Fibroblast of skin of scalp (primary cell): Measurements from ENCODE around the gene TRPV4.

Experiments
- DNase-seq: peaks from one replicate; pipeline ENCODE4 v3.0.0-alpha.2; 2013

TRPV4 gene

GRCh38 chr12:109739747-109740693 is 93.2 kb downstream of the TRPV4 start:
- no peak for DNase-seq

DNA sequence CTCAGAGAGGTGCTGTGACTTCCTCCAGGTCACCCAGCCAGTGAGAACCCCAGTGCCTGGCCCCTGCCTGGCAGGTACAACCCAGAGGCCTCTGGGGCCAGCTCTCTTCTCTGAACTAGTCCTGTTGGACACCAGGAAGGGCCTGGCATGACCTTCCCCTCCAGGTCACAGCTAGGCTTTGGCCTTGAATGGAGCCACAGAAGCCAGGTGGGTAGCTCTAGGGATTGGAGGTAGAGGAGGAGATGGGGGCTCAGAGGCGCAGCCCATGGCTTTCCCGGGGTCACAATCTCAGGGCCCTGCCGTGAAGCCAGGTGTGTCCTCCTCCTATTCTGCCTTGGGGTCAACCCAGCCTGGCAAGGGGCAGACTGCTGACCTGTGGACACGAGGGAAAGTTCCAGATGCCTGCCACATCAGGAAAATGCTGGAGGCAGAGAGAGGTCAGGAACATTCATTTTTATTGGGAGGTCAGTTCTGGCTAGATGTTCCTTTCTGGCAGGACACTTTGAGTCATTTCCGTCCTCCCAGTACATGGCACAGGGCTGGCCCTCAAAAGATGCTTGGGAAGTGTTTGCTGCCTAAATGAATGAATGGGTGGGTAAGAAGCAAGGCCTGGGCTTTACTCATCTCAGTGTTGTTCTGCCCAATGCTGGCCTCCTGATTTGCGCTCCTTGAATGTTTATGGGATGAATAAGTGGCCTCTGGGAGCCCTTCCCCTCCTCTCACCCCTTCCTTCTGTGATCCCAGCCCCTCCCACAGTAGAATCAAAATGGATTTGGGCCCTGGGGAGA is 94.1 kb downstream of the TRPV4 start:
- DNase-seq = no peak

GRCh38 chr12:109738209-109738608 is 95.0 kb downstream of the TRPV4 start:
- DNase-seq = no peak

GRCh38 chr12:109737631-109738030 is 95.6 kb downstream of the TRPV4 start:
- DNase-seq = no peak

GRCh38 chr12:109737126-109737525 is 96.1 kb downstream of the TRPV4 start:
- no peak for DNase-seq

DNA sequence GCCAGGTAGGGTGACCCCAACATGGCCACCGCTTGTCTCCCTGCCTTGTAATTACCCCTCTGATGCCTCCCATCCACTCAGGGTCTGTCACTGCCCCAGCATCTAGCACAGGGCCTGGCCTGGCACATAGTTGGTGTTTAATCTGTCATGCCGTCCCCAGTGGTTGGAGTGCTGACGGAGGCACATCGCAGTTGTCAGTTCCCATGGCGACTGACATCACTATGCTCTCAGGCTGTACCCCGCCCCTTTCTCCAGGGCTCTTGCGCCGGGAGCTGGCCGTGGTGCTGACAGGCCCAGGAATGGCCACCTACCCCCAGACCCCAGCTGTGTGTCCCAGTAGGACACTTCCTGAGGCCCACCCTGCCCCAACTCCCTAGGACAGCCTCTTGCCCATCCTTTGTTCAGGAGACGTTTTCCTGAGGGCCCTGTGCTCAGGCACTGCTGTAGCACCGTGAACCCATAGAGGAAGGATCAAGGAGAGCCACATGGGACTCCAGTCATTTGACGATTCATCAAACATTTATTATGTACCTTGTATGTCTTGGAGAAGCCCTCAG is 96.6 kb downstream of the TRPV4 start:
- peak; percentile 56 for DNase-seq

DNA sequence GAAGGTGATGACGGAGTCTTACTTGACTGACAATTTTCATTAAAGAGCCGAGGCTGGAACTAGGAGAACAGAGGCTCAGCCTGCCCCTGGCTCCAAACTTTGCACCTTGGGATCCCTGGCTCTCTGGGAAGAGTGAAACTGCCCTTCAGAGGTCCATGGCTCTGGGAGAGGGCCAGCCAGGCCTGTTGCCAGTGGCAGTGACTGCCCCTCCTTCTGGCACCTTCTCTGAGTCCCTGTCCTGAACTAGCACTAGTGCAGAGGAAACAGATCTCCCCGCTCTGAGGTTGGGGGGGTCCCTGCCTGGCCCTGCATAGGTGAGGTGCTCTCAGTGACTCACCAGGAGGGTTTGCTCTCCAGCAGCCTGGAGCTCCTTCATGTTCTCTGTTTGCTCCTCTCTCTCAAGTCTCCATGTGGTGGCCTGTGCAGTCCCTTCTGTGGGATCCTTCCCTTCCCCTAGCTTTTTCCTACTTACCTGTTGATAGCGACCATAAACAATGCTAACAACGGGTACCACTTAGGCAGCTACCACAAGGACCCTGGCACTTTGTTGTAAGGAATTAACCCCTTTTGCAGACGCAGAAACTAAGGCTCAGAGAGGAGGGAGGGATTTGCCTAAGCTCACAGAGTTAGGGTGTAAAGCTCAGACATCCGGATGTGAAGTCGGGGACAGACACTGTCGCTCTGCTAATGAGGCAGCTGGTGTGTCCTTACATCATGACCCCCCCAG is 97.2 kb downstream of the TRPV4 start:
- DNase-seq = no peak

GRCh38 chr12:109735051-109735521 is 98.1 kb downstream of the TRPV4 start:
- DNase-seq = no peak

DNA sequence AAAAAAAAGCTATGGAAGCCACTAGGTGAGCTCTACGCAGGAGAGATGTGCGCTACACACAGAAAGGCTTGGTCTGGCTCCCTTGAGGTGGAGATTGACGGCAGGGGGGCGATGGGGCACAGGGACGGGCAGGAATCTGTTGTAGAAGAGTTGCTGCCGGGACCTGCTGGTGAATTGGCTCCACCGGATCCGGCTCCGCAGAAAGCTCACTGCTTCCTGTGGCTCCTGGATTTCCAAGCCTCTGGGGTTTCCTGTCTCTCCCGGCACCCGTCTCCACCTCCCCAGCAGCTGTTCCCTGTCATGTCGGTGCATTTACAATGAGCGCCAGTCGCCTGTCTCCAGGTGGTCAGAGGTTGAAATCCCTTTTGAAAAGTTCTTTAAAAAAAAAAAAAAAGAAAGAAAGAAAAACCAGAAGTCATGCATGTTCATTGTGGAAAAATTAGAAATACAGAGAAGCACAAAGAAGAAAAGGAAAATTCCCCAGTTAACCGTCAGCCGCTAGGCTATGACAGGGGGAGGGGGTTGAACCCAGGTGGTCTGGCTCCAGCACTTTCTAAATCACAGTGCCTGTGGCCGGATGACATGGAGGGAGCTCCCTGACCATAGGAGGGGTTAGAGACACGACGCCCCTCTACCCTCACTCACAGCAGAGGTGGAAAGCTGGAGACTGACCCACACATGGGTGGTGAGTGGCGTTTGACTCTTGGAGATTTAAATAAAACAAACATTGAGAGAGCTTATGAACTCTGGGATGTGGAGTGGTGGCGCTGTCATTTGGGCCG is 98.8 kb downstream of the TRPV4 start:
- no peak for DNase-seq
